HEK293 (cell line): ENCODE results near the gene STK11.

Experiments
- CTCF ChIA-PET: fragments of 350-600 bp; formaldehyde crosslinking; extraction: SDS; loops from one replicate; lab custom pipeline; 2021; ENCODE audit warnings: antibody characterized with exemption; lab: Yijun Ruan, JAX
- POLR2A ChIA-PET: fragments of 300-600 bp; formaldehyde crosslinking; extraction: SDS; loops from one replicate; lab custom pipeline; 2020; ENCODE audit warnings: antibody characterized with exemption, inconsistent platforms; lab: Yijun Ruan, JAX
- H3K27ac ChIP-seq: fragments of 200-500 bp; sonication (Bioruptor generic); 2 replicates; pipeline ENCODE4 v1.5.1; 2014; ENCODE audit warnings: low read depth, low read length, control low read depth, inconsistent platforms; ENCODE audit errors: extremely low read depth
- H3K36me3 ChIP-seq, 2 experiments: fragments of 200-500 bp in 1 of 2; sonication (Bioruptor generic) in 1 of 2; 1 replicate in 1 of 2; 2 replicates in 1 of 2; pipeline ENCODE4 v1.5.1; 2014 to 2017; ENCODE audit warnings: inconsistent platforms in 2 of 2, low read length in 2 of 2; ENCODE audit not compliant: control insufficient read depth in 2 of 2, insufficient read depth in 1 of 2
- H3K4me1 ChIP-seq: fragments of 200-500 bp; sonication (Bioruptor generic); 2 replicates; pipeline ENCODE4 v1.5.1; 2014; ENCODE audit warnings: mild to moderate bottlenecking, low read length, inconsistent platforms; ENCODE audit not compliant: control insufficient read depth, insufficient read depth
- H3K4me3 ChIP-seq: 2 replicates; pipeline ENCODE4 v1.5.1; 2011; ENCODE audit warnings: low read depth, mild to moderate bottlenecking, control low read depth, low read length, moderate library complexity
- H3K9me3 ChIP-seq: fragments of 200-500 bp; sonication (Bioruptor generic); 2 replicates; pipeline ENCODE4 v1.5.1; 2014; ENCODE audit warnings: low read depth, low read length, inconsistent platforms; ENCODE audit not compliant: control insufficient read depth, insufficient read depth
- PATZ1 ChIP-seq: fragments of 450-650 bp; formaldehyde crosslinking; IDR thresholded peaks from 2 replicates; pipeline ENCODE4 v1.5.1; 2016; ENCODE audit warnings: missing biosample characterization, missing genetic modification characterization
- PRDM2 ChIP-seq: fragments of 450-650 bp; formaldehyde crosslinking; IDR thresholded peaks from 2 replicates; pipeline ENCODE4 v1.5.1; 2016; ENCODE audit warnings: missing biosample characterization, missing genetic modification characterization, borderline replicate concordance
- PRDM4 ChIP-seq: fragments of 450-650 bp; formaldehyde crosslinking; IDR thresholded peaks from 2 replicates; pipeline ENCODE4 v1.5.1; 2017; ENCODE audit warnings: missing biosample characterization, missing genetic modification characterization
- TCF7L2 ChIP-seq: IDR thresholded peaks from 2 replicates; pipeline ENCODE4 v1.6.1; 2011; ENCODE audit warnings: low read depth, mild to moderate bottlenecking, inconsistent platforms, low read length, moderate library complexity, borderline replicate concordance
- ZBTB10 ChIP-seq: fragments of 450-650 bp; formaldehyde crosslinking; IDR thresholded peaks from 2 replicates; pipeline ENCODE4 v1.5.1; 2016; ENCODE audit warnings: missing biosample characterization, missing genetic modification characterization
- ZNF146 ChIP-seq: fragments of 450-650 bp; formaldehyde crosslinking; IDR thresholded peaks from 2 replicates; pipeline ENCODE4 v1.5.1; 2016; ENCODE audit warnings: missing biosample characterization, missing genetic modification characterization
- ZNF221 ChIP-seq: fragments of 450-650 bp; formaldehyde crosslinking; IDR thresholded peaks from 2 replicates; pipeline ENCODE4 v1.5.1; 2017; ENCODE audit warnings: missing biosample characterization, missing genetic modification characterization, borderline replicate concordance
- ZNF366 ChIP-seq: fragments of 450-650 bp; formaldehyde crosslinking; conservative IDR thresholded peaks from 2 replicates; pipeline ENCODE4 v1.5.1; 2016; ENCODE audit warnings: missing biosample characterization, missing genetic modification characterization
- ZNF514 ChIP-seq: fragments of 450-650 bp; formaldehyde crosslinking; IDR thresholded peaks from 2 replicates; pipeline ENCODE4 v1.5.1; 2016; ENCODE audit warnings: missing biosample characterization, missing genetic modification characterization
- ZNF518A ChIP-seq: fragments of 450-650 bp; formaldehyde crosslinking; conservative IDR thresholded peaks from 2 replicates; pipeline ENCODE4 v1.5.1; 2016; ENCODE audit warnings: low read depth, missing biosample characterization, missing genetic modification characterization
- ZNF544 ChIP-seq: fragments of 450-650 bp; formaldehyde crosslinking; IDR thresholded peaks from 2 replicates; pipeline ENCODE4 v1.5.0; 2017; ENCODE audit warnings: missing biosample characterization, missing genetic modification characterization
- ZNF580 ChIP-seq: fragments of 450-650 bp; formaldehyde crosslinking; IDR thresholded peaks from 2 replicates; pipeline ENCODE4 v1.5.1; 2016; ENCODE audit warnings: missing biosample characterization, missing genetic modification characterization
- ZNF76 ChIP-seq: fragments of 450-650 bp; formaldehyde crosslinking; IDR thresholded peaks from 2 replicates; pipeline ENCODE4; 2016; ENCODE audit warnings: low read depth, missing biosample characterization, missing genetic modification characterization, borderline replicate concordance

Gene STK11

GRCh38 chr19:1211494-1212234 lies 6.1 kb downstream of the STK11 start (continued):
- TF ChIP-seq PATZ1 (tag by site-specific recombination) (peak; percentile 15; the same call in 1 of the 2 replicates), ZNF366 (no peak)

GRCh38 chr19:1213391-1214286 lies 8.1 kb downstream of the STK11 start:
- CTCF ChIA-PET = interaction anchor here (1.0 to 2.2 kb wide), 3 partner anchors 9 to 100 kb away, joined by 4 to 8 read pairs (median 5); no protein-coding TSS in a partner anchor
- Histone ChIP-seq H3K27ac (peak overlapping the region; percentile 51), H3K4me1 (peaks cover 12% of the 10 kb centered on the region; the same call in 1 of the 2 replicates), H3K9me3 (no peaks in the 10 kb centered on the region), H3K36me3 (peaks cover 18 to 37% of the 10 kb centered on the region in 2 experiments; a peak in 2 of 3 replicates), H3K4me3 (no peak overlapping the region)
- POLR2A ChIA-PET = interaction anchor here (0.7 to 2.3 kb wide), 2 partner anchors 55 to 56 kb away, joined by 4 to 18 read pairs; partner anchors contain the start of gene CIRBP
- TF ChIP-seq ZNF514 (tag by site-specific recombination) (no peak), PRDM4 (tag by site-specific recombination) (peak; percentile 84), TCF7L2 (no peak), ZNF146 (no peak), ZNF518A (tag by site-specific recombination) (no peak), ZNF580 (tag by site-specific recombination) (no peak), PRDM2 (tag by site-specific recombination) (no peak), ZNF221 (tag by site-specific recombination) (no peak), ZNF544 (no peak), ZNF76 (no peak), ZBTB10 (tag by site-specific recombination) (no peak)
